RWPE1 (cell line): ENCODE measurements around the gene GTPBP1.
A peak's percentile ranks its signal among the peaks of the same experiment; 100 is the strongest.

ENCODE experiments used
- CTCF ChIA-PET: fragments of 350-600 bp; sonication (Branson Sonifier 250); formaldehyde crosslinking; extraction: SDS; loops from one replicate; lab custom pipeline; 2021; lab: Yijun Ruan, JAX
- POLR2A ChIA-PET: fragments of 400-600 bp; formaldehyde crosslinking; extraction: SDS; loops from one replicate; lab custom pipeline; 2020; ENCODE audit warnings: antibody characterized with exemption; ENCODE audit not compliant: low non-redundant PET; lab: Yijun Ruan, JAX
- DNase-seq: peaks from one replicate; pipeline ENCODE4 v3.0.0; 2012; ENCODE audit warnings: low spot score
- H3K27ac ChIP-seq: fragments of 450-650 bp; 2 replicates; pipeline ENCODE4 v1.5.1; 2017
- TF ChIP-seq, protein P1 (sequence below): fragments of 450-650 bp; conservative IDR thresholded peaks from 2 replicates; pipeline ENCODE4 v1.5.1; 2017; ENCODE audit warnings: low read depth, mild to moderate bottlenecking

Gene GTPBP1

DNA sequence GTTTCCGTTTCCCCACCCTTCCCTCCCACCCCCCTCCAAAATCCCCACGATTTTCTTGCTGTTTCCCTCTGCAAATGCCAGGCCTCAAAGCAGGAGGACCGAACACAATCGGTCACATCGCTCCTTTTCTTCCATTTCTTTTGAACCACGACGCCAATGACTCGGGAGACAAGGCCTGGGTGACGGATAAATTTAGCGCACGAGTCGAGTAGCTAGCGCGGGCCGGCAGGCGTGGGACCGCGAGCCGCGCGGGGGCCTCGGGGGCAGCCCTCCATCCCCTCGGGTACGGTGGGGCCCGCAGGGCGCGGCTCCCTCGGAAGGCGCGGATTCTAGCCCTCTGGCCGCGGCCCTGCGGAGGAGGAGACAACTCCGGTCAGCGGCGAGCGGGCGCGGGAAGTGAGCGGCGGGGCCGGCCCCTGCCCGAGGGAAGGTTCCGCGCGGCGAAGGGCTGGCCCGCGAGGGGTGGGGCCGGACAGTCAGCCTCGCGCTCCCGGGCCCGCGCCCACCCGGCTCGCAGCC lies 5.4 kb upstream of the GTPBP1 start:
- DNase-seq = peak; percentile 41
- POLR2A ChIA-PET = no interaction called here
- TF ChIP-seq, protein P1, sequence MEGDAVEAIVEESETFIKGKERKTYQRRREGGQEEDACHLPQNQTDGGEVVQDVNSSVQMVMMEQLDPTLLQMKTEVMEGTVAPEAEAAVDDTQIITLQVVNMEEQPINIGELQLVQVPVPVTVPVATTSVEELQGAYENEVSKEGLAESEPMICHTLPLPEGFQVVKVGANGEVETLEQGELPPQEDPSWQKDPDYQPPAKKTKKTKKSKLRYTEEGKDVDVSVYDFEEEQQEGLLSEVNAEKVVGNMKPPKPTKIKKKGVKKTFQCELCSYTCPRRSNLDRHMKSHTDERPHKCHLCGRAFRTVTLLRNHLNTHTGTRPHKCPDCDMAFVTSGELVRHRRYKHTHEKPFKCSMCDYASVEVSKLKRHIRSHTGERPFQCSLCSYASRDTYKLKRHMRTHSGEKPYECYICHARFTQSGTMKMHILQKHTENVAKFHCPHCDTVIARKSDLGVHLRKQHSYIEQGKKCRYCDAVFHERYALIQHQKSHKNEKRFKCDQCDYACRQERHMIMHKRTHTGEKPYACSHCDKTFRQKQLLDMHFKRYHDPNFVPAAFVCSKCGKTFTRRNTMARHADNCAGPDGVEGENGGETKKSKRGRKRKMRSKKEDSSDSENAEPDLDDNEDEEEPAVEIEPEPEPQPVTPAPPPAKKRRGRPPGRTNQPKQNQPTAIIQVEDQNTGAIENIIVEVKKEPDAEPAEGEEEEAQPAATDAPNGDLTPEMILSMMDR = no peak
- CTCF ChIA-PET = interaction anchor here (2.0 kb wide), 1 partner anchor 19 kb away, joined by 7 read pairs; the partner anchor contains the start of gene TOMM22
- H3K27ac ChIP-seq = peak overlapping the region; percentile 90

DNA sequence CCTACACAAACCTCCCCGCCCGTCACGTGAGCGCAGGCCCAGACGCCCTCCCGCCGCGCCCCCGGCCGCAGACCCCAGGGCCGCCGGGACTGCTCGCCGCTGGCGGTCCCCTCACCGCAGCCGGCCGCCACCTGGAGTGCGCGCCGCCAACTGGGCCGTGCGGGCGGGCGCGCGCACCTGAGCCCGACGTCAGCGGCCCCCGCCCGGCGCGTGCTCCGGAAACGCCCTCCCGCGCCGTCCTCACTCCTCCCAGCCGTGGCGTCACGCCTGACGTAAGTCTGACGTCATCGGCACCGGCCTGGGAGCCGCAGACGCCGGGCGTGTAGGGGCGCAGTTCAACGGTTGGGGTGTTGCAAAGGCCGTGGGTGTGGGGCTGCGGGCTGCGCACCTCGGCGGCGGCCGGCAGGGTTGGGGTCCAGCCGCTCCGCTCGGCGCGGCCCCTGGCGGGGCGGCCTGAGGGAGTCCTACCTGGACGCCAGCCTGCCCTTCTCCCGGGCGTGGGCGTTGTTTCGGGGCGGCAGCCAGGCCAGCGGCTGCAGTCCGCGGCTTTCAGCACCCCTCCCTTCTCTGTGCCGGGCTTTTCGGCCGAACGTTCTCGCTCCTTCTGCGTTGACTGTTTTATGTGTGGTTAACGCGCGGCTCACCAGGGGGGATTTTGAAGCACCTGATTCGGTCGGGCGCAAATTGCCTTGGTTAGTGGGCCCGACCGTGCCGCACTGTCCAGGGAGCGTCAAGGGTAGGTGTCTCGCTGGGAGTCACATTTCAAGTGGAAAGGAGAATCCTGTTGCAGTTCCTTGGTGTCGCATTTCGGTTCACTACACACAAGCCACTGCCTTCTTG lies 4.7 kb upstream of the GTPBP1 start, which contains the start of gene JOSD1:
JOSD1 (minus strand) TSS at position 155 of the 840 bp plus-strand sequence. CDS start 956 bp downstream, outside the sequence.
- ChIA-PET POLR2A (no interaction called here), CTCF (no interaction called here)
- peak within 1 kb of the TSS; percentile 90 for H3K27ac ChIP-seq
- TF ChIP-seq, protein P1 = no peak
- peak; percentile 73 for DNase-seq

DNA sequence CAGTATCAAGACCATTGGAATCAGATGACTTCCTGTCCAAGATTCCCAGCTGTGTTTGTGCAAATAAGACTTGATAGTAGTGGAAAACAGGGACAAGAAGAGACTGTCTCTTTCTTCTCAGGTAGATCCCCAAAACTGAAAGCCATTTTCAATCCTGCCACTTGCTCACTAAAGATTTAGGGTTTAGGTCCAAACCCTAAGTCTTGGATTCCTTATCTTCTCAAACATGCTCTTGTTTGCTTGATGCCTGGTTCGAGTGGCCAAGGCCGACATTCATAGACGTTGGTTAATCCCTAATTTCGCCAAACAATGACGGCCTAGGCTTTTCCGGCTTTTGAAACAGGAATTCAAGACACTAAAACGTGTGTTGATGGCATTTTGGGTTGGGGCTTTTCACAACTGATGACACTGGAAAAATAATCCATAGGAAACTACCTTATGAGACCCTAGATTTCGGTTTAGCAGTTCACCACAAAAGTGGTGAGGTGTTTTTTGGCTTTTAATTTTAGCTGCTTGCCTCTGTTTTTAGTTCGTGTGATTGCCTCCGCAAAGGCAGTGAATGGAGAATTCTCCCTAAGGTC lies 1.0 kb upstream of the GTPBP1 start:
- POLR2A ChIA-PET = no interaction called here
- peak overlapping the region; percentile 88 for H3K27ac ChIP-seq
- no peak for DNase-seq
- TF ChIP-seq, protein P1 = no peak
- CTCF ChIA-PET = no interaction called here

DNA sequence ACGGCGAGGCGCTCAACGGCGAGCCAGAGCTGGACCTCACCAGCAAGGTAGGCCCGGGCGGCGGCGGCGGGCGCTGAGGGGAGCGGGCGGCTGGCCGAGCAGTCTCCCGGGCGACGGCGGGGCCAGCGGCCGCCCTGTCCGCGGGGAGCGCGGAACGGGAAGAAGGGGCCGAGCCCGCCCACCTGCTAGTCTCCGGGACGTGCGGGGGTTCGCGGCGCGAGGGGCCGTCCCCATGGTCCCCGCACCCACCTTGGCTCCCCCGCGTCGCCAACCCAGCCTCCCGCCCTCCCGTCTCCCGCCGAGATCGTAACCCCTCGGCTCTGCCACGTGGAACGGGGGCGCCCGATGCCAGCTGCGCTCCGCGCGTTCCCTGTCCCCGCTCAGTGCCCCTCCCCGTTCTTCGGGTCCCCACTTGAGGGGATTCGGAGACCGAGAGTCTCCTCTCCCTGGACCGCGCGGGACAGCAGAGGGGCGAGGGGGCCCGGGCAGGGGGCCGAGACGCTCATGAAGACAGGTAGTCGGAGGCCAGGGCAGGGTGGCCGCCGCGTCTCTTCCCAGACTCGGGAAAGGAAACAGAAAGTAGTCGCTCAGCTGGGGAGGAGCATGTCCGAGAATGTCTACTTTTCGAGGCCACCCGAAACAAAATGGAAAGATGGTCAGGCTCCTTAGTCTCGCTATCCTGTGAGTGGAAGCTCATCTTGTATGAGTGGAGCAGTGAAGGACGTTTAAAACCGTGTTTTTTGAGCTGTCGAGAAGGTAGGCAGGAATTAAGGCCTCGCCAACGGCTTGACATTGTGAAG lies 557 bp downstream of the GTPBP1 start:
- ChIA-PET POLR2A (interaction anchor here (0.6 kb wide), 2 partner anchors 52 to 335 kb away, joined by 3 to 8 read pairs; no protein-coding TSS in a partner anchor), CTCF (interaction anchor here (0.8 kb wide), 1 partner anchor 654 kb away, joined by 3 read pairs; no protein-coding TSS in a partner anchor)
- DNase-seq = no peak
- H3K27ac ChIP-seq = peak overlapping the region; percentile 88
- TF ChIP-seq, protein P1 = no peak

DNA sequence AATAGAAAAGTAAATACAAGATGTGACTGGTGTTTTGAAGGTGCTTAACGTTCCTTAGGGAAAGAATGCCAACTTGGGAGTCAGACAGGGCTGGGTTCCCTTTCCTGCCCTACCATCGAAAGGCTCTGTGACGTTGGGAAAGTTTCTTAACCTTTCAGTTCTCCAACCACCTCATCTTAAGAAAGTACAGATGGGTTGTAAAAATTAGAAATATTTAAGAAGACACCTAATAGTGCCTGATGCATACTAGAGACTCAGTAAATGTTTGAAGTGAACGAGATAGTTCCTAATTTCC lies 1.1 kb downstream of the GTPBP1 start:
- ChIA-PET POLR2A (no interaction called here), CTCF (no interaction called here)
- peak overlapping the region; percentile 88 for H3K27ac ChIP-seq
- TF ChIP-seq, protein P1 = no peak
- no peak for DNase-seq

DNA sequence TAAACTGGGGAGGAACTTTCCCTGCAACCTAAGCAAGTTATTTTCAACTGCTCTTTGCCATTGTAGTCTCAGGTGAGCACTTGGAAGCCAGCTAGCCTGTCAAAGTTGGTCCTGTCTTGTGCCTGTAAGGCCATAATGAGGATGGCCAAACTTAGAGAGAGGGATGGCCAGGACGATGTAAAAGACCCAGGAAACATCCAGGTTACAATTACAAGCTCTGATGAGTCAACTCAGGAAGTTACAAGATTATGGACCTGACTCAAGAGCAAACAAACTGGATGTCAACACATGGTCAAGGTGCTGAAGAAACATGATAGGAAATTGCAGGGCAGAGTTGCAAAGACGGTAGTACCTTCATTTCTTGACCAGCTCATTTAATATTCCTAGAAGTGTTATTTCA lies 1.6 kb downstream of the GTPBP1 start:
- CTCF ChIA-PET = interaction anchor here (0.6 kb wide), 1 partner anchor 10 kb away, joined by 5 read pairs; no protein-coding TSS in a partner anchor

More for the DNA sequence above, 1.6 kb downstream of the GTPBP1 start:
- TF ChIP-seq, protein P1 = no peak
- no peak overlapping the region for H3K27ac ChIP-seq
- POLR2A ChIA-PET = no interaction called here
- peak; percentile 73 for DNase-seq
